HG03442 (cell line): ENCODE measurements around the gene DNA2.

Source experiments
- ATAC-seq: cut with Tn5 transposase; IDR thresholded peaks from one replicate; pipeline ENCODE4 v1.9.1; 2021; ENCODE audit warnings: mild to moderate bottlenecking, moderate library complexity; ENCODE audit not compliant: unreplicated experiment

DNA2 gene

DNA sequence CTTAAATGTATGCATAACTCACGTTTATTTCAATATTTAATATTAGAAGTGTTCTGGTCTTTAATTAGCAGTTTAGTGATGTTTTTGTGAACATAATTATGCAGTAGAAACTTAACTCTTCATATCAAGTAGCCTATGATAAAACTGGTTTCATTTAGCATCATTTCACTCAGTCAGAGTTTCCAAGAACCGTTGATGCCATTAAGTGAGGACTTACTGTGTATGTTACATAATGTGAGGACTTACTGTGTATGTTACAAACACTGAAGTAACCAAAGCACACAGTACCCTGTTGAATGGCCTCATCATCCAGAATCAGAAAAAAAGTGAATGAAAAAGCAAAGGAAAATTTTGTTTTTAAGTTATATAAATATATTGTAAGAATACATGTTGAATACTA, 106.2 kb downstream of the DNA2 start:
- no peak for ATAC-seq

DNA sequence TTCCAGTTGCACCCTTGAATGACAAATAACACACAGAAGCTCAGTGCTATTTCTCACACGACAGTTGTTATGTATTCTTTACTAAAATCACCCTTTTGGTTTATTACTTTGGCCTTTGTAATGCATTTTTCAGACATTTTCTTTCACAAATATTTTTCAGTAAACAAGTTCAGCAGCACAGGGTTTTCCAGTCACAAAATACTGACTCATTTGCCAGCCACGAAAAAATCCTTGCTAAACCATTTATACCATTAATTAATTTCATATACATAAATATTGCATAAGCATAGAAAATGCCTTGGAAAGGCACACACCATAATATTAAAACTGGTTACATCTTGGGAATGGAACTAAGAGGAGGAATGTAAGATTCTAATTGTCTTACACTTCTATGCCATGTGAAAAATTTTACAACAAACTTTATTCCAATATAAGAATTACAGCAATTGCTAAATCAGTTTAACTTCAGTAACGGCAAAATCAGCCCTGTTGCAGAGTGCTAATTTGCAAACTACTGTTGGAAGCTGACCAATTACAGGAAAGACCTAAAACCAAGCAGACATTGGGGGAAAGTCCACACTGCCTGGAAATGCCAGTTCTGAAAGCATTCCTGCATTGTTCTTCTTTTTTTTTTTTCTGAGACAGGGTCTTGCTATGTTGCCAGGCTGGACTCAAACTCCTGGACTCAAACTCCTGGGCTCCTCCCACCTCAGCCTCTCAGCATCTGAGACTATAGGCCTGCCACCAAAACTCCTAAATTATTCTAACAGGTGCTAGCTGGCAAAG, 107.5 kb downstream of the DNA2 start:
- ATAC-seq, result no peak
